Fibroblast of villous mesenchyme (primary cell): ENCODE results near the gene SHISAL1. TPM values are rescaled to one million over a fixed set of nuclear protein-coding genes. Genes with fewer than 3 reads are reported as not detected.
"Not testable (repeated sequence)": the region's sequence is repeated elsewhere in the genome, so short reads cannot be mapped to it uniquely, and the experiment has no call there.

ENCODE experiments used
- DNase-seq: peaks from one replicate; pipeline ENCODE4 v3.0.0-alpha.2; 2010; ENCODE audit warnings: low read depth
- H3K4me3 ChIP-seq: 2 replicates; pipeline ENCODE4 v1.5.1; 2011; ENCODE audit warnings: low read depth, mild to moderate bottlenecking, low read length
- total RNA-seq: library from RNA; depleted of rRNA; stranded (reverse); fragments of >200 nt; gene quantifications from 2 replicates; pipeline ENCODE4 v1.2.3, GENCODE V29; 2012
- TF ChIP-seq, protein P1 (sequence below): IDR thresholded peaks from 2 replicates; pipeline ENCODE4 v1.5.1; 2012; ENCODE audit warnings: low read depth, mild to moderate bottlenecking, low read length; ENCODE audit not compliant: insufficient read depth

Gene SHISAL1
- total RNA-seq, 1 donor: 3.0 TPM

DNA sequence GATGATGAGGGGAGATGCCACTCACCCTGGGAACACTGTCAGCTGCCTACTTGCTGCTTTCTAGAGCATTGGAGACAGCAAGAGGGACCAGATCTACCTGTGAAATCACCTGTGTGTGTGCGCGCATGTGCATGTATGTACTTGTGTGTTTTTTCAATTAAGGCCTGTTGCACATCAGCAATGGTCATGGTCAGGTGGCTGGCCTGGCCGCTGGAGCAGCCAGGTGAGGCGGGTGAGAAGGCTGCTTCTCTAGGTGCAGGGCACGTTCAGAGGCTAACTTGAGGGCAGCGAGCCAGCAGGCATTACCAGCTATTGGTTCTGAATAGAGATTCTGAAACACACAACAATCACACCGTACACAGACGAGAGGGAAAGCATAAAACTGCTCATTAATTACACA is 66.9 kb downstream of the SHISAL1 start:
- no peak for DNase-seq
- TF ChIP-seq, protein P1, sequence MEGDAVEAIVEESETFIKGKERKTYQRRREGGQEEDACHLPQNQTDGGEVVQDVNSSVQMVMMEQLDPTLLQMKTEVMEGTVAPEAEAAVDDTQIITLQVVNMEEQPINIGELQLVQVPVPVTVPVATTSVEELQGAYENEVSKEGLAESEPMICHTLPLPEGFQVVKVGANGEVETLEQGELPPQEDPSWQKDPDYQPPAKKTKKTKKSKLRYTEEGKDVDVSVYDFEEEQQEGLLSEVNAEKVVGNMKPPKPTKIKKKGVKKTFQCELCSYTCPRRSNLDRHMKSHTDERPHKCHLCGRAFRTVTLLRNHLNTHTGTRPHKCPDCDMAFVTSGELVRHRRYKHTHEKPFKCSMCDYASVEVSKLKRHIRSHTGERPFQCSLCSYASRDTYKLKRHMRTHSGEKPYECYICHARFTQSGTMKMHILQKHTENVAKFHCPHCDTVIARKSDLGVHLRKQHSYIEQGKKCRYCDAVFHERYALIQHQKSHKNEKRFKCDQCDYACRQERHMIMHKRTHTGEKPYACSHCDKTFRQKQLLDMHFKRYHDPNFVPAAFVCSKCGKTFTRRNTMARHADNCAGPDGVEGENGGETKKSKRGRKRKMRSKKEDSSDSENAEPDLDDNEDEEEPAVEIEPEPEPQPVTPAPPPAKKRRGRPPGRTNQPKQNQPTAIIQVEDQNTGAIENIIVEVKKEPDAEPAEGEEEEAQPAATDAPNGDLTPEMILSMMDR: no peak
- no peak overlapping the region for H3K4me3 ChIP-seq

DNA sequence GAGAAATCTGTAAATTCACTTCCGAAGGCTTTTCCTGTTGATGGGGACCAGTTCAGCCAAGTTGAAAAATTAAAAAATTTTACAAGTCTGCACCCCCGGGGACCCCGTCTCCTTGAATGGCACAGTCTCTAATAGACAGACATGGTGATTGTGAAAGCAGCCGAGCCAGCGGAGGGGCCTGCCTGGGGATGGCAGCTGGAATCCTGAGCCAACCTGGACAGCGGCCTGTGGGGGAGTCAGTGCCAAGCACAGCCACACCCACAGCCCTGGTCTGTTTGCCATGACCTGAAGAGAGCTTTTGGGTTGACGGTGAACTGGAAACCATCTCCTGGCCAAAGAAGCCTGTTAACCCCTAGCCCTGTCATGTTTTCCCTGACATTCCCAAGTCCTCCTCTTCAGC is 67.3 kb downstream of the SHISAL1 start:
- H3K4me3 ChIP-seq: no peak overlapping the region
- TF ChIP-seq, protein P1: no peak
- no peak for DNase-seq

DNA sequence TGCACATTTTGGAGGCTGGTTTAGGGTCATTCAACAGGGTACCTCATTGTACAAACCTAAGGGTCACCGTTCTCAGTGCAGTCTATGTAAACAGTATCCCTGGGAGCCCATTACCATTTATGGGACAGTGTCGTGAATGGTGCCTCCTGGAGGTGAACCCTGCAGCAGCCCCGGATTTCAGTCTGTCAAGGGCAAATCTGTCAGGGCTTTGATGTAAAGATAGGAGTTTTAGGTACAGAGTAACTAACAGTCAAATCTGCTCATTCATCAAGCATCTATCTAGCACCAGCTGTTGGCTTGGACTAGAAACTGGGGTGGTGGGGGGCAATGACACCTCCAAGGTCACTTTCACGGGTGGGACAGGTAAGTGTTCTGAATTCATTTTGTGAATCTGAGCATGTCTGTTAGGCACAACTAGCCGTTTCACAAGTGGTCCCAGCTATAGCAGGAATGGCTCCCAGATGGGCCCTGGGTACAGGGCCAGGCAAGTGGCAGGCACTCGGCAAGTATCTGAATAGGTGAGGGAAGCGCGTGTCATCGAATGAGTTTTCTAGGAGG is 68.4 kb downstream of the SHISAL1 start:
- H3K4me3 ChIP-seq: no peak overlapping the region
- TF ChIP-seq, protein P1: no peak
- no peak for DNase-seq

DNA sequence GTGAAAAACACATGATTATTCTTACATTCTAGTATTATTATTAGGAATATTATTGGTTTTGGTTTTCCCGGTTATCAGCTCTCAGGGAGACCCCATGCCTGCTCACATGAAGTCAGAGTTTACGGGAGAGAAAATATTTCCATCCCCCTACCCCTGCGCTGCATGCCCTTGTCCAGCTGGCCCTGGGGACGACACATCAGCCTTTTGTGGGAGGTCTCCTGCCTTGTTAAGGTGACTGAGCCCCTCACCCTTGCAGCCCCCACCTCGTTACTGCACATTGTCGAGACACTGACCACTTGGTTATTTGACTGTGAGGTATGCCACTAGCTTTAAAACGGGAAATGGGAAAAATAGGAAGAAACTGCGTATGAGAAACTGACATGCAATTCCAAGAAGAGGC is 69.0 kb downstream of the SHISAL1 start:
- TF ChIP-seq, protein P1: no peak
- no peak overlapping the region for H3K4me3 ChIP-seq
- no peak for DNase-seq

DNA sequence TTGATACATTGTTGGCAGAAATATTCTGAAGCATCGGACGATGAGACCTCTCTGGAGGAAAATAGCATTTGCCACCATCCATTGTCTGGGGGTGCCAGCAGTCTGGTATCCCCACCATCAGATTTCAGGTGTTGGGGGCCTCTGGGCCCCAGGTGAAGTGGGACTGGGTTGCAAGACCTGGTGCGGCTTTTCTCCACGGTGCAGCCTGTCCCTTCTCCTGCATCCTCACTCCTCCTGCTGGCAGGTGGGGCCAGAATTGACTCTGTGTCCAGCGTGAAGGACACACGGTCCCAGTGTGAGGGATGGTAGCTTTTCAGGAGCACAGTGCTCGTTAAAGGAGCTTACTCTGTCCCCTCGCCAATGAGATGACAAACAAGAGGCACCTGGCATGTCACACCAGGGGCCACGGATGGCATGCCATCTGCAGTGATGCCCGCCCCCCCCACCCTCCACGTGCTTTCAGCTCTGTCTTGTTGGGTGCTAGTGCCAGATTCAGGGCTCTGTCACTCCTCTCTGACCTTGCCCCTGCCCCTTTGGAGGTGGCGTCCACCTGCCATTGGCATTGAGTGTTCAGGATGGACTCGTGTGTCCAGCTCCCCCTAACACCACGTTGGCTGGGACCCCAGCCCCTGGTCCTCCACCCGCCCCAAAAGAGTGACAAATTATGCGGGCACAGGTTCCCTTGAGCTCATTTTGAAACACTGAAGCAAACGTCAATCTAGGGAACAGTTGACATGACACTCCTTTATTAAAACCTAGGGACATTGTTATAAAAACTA is 69.6 kb downstream of the SHISAL1 start:
- TF ChIP-seq, protein P1: no peak
- no peak for DNase-seq
- H3K4me3 ChIP-seq: no peak overlapping the region

DNA sequence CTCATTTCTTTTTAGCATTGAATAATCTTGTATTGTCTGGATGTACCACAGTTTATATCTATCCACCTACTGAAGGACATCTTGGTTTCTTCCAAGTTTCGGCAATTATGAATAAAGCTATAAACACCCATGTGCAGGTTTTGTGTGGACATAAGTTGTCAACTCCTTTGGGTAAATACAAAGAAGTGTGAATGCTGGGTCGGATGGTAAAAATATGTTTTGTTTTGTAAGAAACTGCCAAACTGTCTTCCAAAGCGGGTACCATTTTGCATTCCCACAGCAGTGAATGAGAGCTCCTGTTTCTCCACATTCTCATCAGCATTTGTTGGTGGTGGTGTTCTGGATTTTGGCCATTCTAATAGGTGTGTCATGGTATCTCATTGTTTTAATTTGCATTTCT is 71.6 kb downstream of the SHISAL1 start:
- H3K4me3 ChIP-seq, DNase-seq: not testable (repeated sequence)

DNA sequence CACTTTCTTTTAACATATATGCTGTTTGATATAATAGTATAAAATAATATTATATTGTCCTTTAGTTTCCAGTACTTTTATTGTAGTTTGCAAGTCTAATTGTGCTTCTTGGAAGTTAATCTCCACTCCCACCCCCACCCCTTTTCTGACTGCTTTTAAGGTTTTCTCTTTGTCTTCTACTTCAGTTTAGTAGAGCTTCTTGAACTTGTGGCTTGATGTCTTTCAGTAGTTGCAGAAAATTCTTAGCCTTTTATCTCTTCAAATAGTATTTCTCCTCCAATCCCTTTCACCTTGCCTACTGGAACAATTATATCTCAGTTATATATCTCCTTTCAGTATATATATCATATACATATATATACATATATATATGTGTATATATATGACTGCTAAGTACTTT is 75.5 kb downstream of the SHISAL1 start:
- DNase-seq: no peak
- TF ChIP-seq, protein P1: no peak
- no peak overlapping the region for H3K4me3 ChIP-seq

DNA sequence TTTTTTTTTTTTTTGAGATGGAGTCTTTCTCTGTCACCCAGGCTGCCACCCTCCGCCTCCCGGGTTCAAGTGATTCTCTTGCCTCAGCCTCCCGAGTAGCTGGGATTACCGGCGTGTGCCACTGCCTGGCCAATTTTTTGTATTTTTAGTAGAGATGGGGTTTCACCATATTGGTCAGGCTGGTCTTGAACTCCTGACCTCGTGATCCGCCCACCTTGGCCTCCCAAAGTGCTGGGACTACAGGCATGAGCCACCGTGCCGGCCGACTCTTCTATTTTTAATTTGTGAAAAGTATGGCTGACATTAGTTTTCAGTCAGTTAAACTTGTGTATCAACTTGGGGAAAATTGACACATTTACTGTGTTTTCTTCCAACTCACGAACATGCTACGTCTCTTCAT is 78.4 kb downstream of the SHISAL1 start:
- not testable (repeated sequence) for H3K4me3 ChIP-seq, DNase-seq
